22Rv1 (cell line): ENCODE results near the gene TENM4.

Experiments used
- H3K27ac ChIP-seq: fragments of 450-650 bp; 2 replicates; pipeline ENCODE4 v1.5.1; 2017
- ZFX ChIP-seq: fragments of 450-650 bp; IDR thresholded peaks from 2 replicates; pipeline ENCODE4 v1.6.1; 2017; ENCODE audit warnings: antibody characterized with exemption, borderline replicate concordance
- TF ChIP-seq, protein P1 (sequence below): fragments of 450-650 bp; IDR thresholded peaks from 2 replicates; pipeline ENCODE4 v1.5.1; 2017; ENCODE audit warnings: mild to moderate bottlenecking

The TENM4 gene

DNA sequence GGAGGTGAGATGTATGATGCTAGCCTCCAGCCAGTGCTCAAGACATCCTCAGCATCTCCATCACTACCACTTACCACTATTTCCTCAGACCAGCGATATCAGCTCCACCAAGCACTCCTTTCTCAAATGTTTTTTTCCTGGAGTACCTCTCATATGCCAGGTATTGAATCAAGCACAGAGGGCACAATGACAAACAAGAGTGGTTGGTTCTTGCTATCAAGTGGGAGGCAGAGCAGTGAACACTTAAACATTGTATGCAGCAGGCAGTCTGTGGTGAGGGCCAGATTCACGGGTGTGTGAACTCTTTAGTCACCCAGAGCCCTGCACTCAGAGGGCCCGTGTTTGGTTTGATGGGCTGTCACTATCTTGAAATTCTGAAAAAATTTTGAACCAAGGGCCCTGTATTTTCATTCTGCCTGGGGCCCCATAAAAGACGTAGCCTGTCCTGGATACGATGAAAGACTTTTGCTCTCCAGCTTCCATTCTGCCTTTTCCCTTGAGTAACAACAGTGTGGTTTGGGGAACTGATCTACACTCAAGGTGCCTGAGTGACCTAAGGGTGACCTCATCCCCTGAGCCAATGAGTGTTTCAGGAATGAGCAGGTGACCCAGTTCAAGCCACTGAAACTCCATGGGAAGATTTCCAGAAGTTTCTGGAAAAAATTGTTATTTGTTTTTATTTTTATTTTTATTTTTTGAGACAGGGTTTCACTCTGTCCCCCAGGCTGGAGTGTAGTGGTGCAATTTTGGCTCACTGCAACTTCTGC lies 517.8 kb downstream of the TENM4 start:
- TF ChIP-seq, protein P1, sequence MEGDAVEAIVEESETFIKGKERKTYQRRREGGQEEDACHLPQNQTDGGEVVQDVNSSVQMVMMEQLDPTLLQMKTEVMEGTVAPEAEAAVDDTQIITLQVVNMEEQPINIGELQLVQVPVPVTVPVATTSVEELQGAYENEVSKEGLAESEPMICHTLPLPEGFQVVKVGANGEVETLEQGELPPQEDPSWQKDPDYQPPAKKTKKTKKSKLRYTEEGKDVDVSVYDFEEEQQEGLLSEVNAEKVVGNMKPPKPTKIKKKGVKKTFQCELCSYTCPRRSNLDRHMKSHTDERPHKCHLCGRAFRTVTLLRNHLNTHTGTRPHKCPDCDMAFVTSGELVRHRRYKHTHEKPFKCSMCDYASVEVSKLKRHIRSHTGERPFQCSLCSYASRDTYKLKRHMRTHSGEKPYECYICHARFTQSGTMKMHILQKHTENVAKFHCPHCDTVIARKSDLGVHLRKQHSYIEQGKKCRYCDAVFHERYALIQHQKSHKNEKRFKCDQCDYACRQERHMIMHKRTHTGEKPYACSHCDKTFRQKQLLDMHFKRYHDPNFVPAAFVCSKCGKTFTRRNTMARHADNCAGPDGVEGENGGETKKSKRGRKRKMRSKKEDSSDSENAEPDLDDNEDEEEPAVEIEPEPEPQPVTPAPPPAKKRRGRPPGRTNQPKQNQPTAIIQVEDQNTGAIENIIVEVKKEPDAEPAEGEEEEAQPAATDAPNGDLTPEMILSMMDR, result no peak
- TF ChIP-seq ZFX, result no peak
- no peak overlapping the region for H3K27ac ChIP-seq

DNA sequence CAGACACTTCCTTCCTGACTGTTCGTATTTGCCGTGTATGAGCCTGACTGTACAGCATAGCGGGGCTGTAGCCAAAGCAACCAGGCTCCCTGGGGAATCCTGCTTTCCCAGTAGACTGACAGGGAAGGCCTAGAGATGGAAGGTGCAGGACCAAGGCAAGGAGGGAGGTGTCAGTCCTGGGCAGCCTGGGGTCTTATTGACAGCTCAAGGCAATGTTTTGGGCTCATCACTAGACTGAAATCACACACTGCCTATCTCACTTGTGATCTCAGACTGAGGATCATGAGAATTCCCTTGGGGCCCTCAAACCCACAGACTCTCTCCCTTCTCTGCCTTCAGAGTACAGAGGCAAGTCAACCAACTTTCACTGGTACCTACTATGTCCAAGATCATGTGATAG lies 519.3 kb downstream of the TENM4 start:
- TF ChIP-seq, protein P1, result no peak
- no peak for TF ChIP-seq ZFX
- H3K27ac ChIP-seq, result no peak overlapping the region

DNA sequence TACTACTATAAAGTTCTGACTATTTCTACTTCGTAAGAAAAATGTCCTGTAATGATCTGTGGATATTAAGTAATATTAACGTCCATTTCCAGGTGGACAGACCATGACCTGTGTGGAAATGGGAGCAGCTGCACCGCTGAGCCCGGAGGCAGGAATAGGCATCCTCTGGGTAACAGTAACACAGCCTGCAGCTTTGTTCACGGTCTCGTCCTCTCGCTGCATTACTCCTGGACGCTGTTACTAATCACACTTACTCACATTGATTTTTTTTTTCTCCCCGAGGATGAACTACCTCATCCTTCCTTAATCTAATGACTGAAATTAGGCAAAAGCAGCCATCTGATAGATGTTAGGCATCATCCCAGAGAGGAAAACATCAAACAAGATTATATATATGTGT lies 520.5 kb downstream of the TENM4 start:
- TF ChIP-seq ZFX, result no peak
- TF ChIP-seq, protein P1, result no peak
- H3K27ac ChIP-seq, result no peak overlapping the region

DNA sequence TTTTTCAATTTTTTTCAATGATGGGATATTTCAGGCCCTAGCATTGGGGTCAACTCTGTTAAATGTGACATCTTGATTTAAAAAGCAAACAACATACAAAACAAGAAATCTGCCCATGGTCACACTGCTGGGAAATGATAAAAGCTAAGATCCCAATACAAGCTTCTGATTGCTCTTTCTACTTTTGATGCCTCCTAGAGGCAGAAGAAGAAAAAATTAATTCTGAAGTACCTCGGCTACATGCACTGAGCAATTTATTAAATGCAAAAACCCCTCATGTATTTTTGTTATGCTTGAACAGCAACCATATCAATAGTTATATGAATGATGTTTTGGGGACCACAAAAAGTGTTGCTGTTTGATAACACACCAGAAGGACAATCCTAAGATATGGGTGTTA lies 524.1 kb downstream of the TENM4 start:
- TF ChIP-seq, protein P1, result no peak
- TF ChIP-seq ZFX, result no peak
- H3K27ac ChIP-seq, result no peak overlapping the region

DNA sequence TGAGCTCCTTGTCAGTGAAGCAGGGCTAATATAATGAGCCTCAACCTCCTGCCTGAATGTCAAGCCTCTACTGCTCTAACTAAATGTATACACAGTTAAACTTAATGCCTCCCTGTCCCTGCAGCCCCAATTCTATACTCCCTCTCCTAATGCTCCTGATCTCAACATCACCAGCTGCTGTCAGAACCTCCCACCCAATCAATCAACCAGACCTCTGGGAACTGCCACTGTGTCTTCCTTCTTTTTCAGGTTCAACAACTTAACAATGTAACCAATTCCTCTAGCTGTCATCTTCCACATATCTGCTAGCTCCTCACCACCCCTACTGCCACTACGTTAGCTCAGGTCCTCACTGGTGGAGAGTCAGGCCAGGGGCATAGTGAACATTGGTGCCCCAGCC lies 526.3 kb downstream of the TENM4 start:
- TF ChIP-seq, protein P1, result no peak
- no peak for TF ChIP-seq ZFX
- H3K27ac ChIP-seq, result no peak overlapping the region

DNA sequence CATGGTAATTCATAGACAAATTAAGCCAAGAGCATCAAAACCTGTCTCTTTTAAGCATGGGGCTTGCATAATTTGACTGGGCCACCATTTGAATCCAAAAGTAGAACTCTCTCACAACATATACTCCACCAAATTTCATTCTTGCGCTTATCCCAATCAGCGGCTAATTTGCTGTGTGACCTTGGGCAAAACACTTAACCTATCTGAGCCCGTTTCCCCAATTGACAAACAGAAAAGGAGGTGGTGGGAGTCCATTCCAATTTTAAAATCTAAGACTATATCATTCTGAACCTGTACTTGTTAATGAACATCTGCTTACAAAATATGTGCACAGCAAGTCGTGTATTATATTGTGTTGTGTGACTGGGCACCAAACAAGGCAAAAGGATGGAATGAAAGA lies 528.1 kb downstream of the TENM4 start:
- no peak for TF ChIP-seq ZFX
- TF ChIP-seq, protein P1, result no peak
- H3K27ac ChIP-seq, result no peak overlapping the region

DNA sequence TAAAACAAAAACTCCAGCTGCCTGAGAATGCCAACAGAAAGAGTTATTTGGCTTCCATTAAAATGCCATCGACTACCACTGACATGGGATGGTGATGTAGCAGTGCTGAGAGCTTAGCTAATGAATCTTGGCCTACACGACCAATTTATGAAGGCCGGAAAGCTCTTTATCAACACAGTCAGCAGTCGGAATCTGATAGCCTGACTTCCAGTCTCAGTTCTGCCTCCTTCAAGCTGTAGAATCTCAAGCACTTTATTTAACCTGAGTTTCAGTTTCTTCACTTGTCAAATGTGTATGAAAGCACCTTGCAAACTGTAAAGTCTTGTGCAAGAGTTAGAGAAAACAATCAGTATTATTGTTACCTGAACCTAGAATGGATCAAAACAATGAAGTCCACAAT lies 530.5 kb downstream of the TENM4 start:
- TF ChIP-seq, protein P1, result no peak
- no peak for TF ChIP-seq ZFX
- no peak overlapping the region for H3K27ac ChIP-seq
